Posterior vena cava (tissue), 2 donors: Measurements from ENCODE around the gene ASTN1. TPM values are rescaled to one million over a fixed set of nuclear protein-coding genes. Genes with fewer than 3 reads are reported as not detected.

Experiments used
- DNase-seq: peaks from one replicate; pipeline ENCODE4 v3.0.0-alpha.2; 2020; ENCODE audit warnings: low spot score
- intact Hi-C, 2 donors: fragments of 100-400 bp; cut with DNase I; formaldehyde crosslinking; loops; one replicate each; pipeline versions ENCODE4 v1.14.1 to v1.14.2; 2022 to 2023
- microRNA-seq, 2 donors: library from miRNA; unstranded; fragments of <30 nt; microRNA quantifications; one replicate each; pipeline ENCODE4 v1.2.0, GENCODE V29; 2020 to 2021; ENCODE audit warnings: borderline microRNAs expressed in 2 of 2
- total RNA-seq, 2 donors: library from RNA; stranded (reverse); fragmentation: NEBNext Ultra II Directional; extraction: Animal tissue kit (Norgen Biotek cat#: 25700); gene quantifications; one replicate each; pipeline ENCODE4 v1.2.1, GENCODE V29; 2021
- donor health status: DM: yes; HTN: yes; CAD: no.
- donor health status: DM: yes; HTN: yes; CAD: no.

Gene ASTN1
- total RNA-seq, 2 donors from 2014 or later: 0.14 to 0.19 TPM

DNA sequence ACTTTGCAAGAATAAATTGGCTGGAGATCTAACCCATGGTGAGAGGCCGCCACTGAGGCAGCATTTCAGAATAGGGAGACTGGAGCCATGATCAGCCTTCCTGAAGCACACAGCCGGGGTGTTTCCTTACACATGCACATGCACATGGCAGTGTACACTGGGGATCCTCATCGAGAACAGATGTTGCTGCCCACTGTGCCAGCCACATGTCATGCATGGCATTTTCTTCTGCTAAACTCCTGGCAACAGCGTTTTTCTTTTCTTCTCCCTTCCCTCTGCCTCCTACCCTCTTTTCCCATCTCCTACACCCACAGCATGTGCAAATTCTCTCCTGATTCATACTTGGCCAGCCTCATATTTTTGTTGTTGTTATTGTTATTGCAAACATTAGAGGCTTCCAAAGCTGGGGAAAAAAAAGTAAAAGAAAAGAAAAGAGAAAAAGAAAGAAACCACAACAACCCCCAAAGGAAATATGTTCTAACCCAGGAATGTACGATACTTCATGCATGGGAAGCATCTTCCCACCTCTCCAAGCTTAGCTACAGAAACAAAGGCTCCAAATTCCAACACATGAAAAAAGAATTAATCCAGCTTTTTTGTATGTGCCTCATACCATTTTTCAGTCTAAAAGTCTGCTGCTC lies 344.0 kb downstream of the ASTN1 start:
- DNase-seq: no peak
- intact Hi-C loops: no loop called here

DNA sequence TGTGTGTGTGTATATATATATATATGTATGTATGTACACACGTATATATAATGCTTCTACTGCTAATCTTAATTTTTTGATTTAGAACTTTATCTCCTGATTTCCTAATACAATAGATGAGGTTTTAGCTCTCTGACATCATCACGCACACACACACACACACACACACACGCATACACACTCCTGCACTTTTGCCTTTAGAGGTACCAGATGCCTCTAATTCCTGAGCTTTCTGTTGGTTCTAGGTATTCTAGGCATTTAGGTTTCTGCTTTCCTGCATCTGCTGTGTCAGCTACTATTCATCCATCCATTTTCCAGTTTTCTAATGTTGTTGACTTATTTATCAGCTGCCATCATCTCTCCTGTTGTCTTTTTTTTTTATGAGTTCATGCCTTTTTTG lies 348.3 kb downstream of the ASTN1 start:
- intact Hi-C loops: no loop called here
- DNase-seq: no peak

GRCh38 chr1:176815621-176816020 lies 348.9 kb downstream of the ASTN1 start:
- intact Hi-C loops: no loop called here
- no peak for DNase-seq

DNA sequence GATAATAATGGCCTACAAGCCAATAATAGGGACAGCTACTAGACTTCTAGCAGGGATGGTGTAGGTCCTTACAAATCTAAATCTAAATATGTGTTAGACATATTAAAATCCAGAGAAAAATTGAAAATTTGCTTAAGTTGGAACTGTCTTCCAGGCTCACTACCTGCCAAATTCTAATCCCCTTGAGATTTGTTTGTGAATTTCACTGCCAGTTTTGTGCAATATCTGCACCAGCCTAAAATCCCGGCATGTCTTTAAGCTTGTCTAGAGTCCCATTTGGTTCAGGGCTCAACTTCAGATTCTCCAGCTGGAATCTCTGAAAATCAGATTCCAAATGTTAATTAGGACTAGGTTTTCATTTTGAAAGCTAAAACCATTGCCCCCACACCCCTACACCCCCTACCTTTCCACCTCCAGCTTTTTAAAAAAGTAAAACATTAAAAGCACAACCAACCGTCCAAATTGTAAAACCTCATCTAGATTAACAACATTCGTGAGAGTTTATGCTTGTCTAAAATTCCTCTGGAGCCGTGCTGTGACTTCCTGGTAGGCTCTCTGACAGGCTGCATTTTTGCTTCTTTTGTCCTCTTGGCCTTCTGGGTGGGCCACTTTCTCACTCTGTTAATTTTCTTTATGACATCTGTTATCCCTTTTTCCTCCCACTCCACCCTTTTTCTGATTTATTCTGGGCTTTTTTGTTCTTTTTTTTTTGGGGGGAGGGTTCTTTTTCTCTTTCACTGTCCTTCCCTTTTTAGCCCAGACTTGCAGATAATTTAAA lies 352.8 kb downstream of the ASTN1 start:
- DNase-seq: no peak
- intact Hi-C loops: no loop called here

GRCh38 chr1:176809292-176809691 lies 355.2 kb downstream of the ASTN1 start:
- intact Hi-C loops: no loop called here
- DNase-seq: no peak

Small RNA genes within 50 kb of the gene (microRNA-seq; reads per million reads assigned to microRNA genes)
- gene MIR488: 0 to 0.26 reads per million in 2 donors

Other genes starting within 250 kb of the ASTN1 start
- under 1 TPM; 0.19 to 0.52 TPM for gene BRINP2, start 6.2 kb upstream of the ASTN1 start, total RNA-seq